GM11168 (cell line): ENCODE data around the gene ACACA.

Experiments
- in situ Hi-C: fragments of 300-500 bp; cut with MboI; formaldehyde crosslinking; loops from one replicate; pipeline ENCODE4 v1.12.0; 2022; ENCODE audit warnings: low sequenced_read_pairs; ENCODE audit not compliant: unreplicated experiment

ACACA gene

GRCh38 chr17:37117373-37118142 is 289.1 kb downstream of the ACACA start:
- in situ Hi-C loops = no loop called here

GRCh38 chr17:37116671-37117185 is 289.9 kb downstream of the ACACA start:
- in situ Hi-C loops = no loop called here

- in situ Hi-C loops = no loop called here
Observed at GRCh38 chr17:37111329-37111728, 295.3 kb downstream of the ACACA start.

- in situ Hi-C loops = no loop called here
Observed at GRCh38 chr17:37110746-37111145, 295.9 kb downstream of the ACACA start.

GRCh38 chr17:37109731-37110710 is 296.6 kb downstream of the ACACA start:
- in situ Hi-C loops = no loop called here

GRCh38 chr17:37109106-37109505 is 297.5 kb downstream of the ACACA start:
- in situ Hi-C loops = no loop called here

GRCh38 chr17:37107406-37108083 is 299.1 kb downstream of the ACACA start:
- in situ Hi-C loops = no loop called here

- in situ Hi-C loops = no loop called here
Observed at GRCh38 chr17:37106049-37106448, 300.6 kb downstream of the ACACA start.

GRCh38 chr17:37103231-37103630 is 303.4 kb downstream of the ACACA start:
- in situ Hi-C loops = no loop called here

- in situ Hi-C loops = no loop called here
Observed at GRCh38 chr17:37101306-37101705, 305.3 kb downstream of the ACACA start.

GRCh38 chr17:37100231-37100630 is 306.4 kb downstream of the ACACA start:
- in situ Hi-C loops = no loop called here

GRCh38 chr17:37098910-37099664 is 307.5 kb downstream of the ACACA start:
- in situ Hi-C loops = no loop called here

- in situ Hi-C loops = no loop called here
Observed at GRCh38 chr17:37098152-37098551, 308.5 kb downstream of the ACACA start.

GRCh38 chr17:37097154-37097553 is 309.5 kb downstream of the ACACA start:
- in situ Hi-C loops = no loop called here

- in situ Hi-C loops = no loop called here
Observed at GRCh38 chr17:37096071-37096470, 310.6 kb downstream of the ACACA start.

GRCh38 chr17:37094391-37094790 is 312.2 kb downstream of the ACACA start:
- in situ Hi-C loops = no loop called here

GRCh38 chr17:37092701-37093100 is 313.9 kb downstream of the ACACA start:
- in situ Hi-C loops = no loop called here

- in situ Hi-C loops = no loop called here
Observed at GRCh38 chr17:37092071-37092470, 314.6 kb downstream of the ACACA start.

GRCh38 chr17:37090941-37091340 is 315.7 kb downstream of the ACACA start:
- in situ Hi-C loops = no loop called here

GRCh38 chr17:37089956-37090355 is 316.7 kb downstream of the ACACA start:
- in situ Hi-C loops = no loop called here
